Activated CD8-positive, alpha-beta memory T cell treated with anti-CD3 and anti-CD28 coated beads for 4 hours (primary cell): Measurements from ENCODE around the gene ADSS2.
"Not testable (repeated sequence)": the region's sequence is repeated elsewhere in the genome, so short reads cannot be mapped to it uniquely, and the experiment has no call there.

Source experiments
- DNase-seq, 2 donors: peaks; one replicate each; pipeline ENCODE4 v3.0.0-alpha.2; 2020; ENCODE audit warnings: low read depth in 2 of 2

The ADSS2 gene

DNA sequence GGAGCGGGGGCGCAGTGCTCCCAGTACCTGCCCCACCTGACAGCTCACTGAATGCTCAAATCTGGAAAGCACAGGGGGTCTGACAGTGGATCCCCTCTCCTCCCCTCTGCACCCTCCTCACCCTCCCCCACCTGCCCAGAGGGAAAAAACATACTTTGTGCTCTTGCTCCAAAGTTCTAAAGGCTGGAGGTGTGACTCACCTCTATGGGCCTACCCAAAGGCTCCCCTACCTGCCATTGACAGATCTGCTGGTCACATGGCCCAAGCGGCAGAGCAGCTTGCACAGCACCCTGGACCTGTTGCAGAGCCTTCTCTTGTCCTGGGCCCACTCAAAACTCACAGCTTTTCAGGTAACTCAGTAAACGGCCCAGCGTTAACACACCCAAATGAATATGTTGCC, 55.7 kb downstream of the ADSS2 start:
- DNase-seq, result no peak

DNA sequence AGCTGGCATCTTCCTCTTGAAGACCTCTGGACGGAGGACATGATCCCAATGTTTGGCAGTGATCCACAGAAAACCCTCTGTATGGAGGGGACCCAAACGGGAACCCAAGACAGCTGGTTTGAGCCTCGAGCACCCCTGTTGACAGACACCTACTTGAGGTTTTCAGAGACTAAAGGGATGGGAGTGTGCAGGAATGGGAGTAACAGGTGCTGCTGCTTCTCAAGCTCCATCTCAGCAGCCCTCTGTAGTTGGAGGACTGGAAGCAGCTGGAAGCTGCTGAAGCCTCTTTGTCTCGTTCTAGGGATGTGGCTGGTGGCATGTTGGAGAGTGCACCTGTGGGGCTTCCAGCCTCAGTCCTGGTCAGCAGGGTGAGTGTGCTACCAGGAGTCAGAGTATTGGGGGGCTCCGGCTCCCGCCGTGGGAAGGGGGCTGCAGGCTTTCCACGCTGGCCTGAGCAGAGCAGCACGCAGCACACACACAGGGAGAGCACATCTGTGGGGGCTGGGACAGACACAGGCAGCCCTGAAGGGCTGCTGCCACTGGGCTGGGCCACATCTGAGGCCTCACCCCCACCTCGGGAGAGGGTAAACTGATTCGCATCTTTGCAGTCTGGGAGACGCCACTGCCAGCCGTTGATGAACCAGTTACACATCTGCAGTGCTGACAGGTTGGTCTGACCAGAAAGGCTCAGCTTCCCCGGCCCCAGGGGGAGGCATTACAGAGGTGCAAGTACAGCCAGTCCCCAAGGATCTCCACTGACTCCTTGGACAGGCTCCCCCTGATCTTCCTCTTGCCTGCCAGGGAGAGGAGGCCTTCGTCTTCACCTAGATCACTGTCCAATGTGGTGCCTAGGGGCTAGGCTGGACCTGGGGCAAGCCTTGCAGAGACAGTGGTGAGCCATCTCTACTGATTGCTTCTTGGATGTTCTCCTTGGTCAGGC, 56.6 kb downstream of the ADSS2 start:
- DNase-seq, result no peak

- DNase-seq, result no peak
Observed at GRCh38 chr1:244394346-244394745, 57.4 kb downstream of the ADSS2 start.

DNA sequence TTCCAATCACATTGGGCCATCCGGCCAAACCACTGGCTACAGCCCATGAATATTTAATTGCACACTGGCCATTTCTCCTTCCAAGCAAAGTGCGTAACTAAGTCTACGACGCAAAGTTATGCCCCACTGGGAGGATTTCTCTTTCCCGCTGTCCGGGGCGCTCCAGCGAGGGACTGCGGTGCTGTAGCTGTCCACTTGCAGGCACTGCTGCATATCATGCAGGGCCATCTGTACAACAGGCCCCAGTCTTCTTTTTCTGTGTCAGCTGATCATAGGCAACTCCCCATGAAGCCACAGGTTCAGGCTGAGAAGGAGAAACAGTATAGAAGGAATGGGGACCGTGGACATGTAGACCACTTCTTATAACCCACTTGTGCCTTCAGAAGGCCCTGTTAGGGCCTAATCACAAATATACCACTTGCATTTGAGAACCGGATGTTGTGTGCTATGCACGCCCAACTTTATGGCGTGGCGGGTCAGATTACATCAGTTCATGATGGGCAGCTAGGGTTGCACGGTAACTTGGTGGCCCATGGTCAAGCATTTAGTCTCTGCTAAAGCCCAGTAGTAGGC, 58.0 kb downstream of the ADSS2 start:
- no peak for DNase-seq

- no peak for DNase-seq
Observed at GRCh38 chr1:244391761-244392160, 59.9 kb downstream of the ADSS2 start.

GRCh38 chr1:244388961-244389360, 62.7 kb downstream of the ADSS2 start:
- DNase-seq, result no peak

- DNase-seq, result no peak
Observed at GRCh38 chr1:244387415-244387814, 64.3 kb downstream of the ADSS2 start.

- no peak for DNase-seq
Observed at GRCh38 chr1:244386595-244386994, 65.1 kb downstream of the ADSS2 start.

DNA sequence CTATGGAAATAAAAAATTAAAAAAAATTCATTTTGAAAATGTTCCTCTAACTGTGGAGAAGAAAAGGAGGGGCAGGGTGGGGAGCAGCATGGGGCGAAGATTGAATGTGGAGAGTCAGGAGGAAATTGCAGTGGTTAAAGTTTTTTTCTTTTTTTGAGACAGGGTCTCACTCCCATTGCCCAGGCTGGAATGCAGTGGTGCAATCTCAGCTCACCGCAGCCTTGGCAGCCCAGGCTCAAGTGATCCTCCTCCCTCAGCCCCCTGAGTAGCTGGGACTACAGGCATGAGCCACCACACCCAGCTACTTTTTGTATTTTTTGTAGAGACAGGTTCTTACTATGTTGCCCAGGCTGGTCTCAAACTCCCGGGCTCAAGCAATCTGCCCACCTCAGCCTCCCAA, 67.6 kb downstream of the ADSS2 start:
- no peak for DNase-seq

- no peak for DNase-seq
Observed at GRCh38 chr1:244383278-244383884, 68.3 kb downstream of the ADSS2 start.

- no peak for DNase-seq
Observed at GRCh38 chr1:244381878-244382565, 69.7 kb downstream of the ADSS2 start.

- no peak for DNase-seq
Observed at GRCh38 chr1:244376126-244376525, 75.6 kb downstream of the ADSS2 start.

DNA sequence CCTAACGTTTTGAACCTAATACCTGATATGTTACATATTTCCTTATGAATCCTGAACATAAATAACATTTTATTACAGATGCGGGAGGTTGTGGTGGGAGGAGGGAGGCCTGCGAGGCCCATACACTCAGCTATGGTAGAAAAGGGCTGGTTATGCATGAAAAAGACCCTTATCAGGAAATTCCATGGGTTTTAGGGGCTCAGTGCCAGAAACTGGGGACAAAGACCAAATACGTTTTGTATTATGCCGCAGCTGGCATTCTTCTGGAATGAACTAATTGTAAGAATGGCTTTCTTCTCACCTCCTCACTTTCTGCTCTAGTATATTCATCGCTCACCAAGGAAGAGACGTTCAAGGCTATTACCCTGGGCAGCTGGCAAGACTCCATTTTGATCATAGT, 76.7 kb downstream of the ADSS2 start:
- no peak for DNase-seq

DNA sequence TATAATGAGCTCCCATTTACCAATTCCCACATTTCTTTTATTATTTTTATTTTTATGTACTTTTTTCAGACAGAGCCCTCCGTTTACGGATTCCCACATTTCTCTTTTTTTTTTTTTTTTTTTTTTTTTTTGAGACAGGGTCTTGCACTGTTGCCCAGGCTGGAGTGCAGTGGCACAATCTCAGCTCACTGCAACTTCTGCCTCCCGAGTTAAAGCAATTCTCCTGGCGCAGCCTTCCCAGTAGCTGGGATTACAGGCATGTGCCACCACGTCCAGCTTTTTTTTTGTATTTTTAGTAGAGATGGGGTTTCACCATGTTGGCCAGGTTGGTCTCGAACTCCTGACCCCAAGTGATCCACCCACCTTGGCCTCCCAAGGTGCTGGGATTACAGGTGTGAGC, 77.2 kb downstream of the ADSS2 start:
- not testable (repeated sequence) for DNase-seq

DNA sequence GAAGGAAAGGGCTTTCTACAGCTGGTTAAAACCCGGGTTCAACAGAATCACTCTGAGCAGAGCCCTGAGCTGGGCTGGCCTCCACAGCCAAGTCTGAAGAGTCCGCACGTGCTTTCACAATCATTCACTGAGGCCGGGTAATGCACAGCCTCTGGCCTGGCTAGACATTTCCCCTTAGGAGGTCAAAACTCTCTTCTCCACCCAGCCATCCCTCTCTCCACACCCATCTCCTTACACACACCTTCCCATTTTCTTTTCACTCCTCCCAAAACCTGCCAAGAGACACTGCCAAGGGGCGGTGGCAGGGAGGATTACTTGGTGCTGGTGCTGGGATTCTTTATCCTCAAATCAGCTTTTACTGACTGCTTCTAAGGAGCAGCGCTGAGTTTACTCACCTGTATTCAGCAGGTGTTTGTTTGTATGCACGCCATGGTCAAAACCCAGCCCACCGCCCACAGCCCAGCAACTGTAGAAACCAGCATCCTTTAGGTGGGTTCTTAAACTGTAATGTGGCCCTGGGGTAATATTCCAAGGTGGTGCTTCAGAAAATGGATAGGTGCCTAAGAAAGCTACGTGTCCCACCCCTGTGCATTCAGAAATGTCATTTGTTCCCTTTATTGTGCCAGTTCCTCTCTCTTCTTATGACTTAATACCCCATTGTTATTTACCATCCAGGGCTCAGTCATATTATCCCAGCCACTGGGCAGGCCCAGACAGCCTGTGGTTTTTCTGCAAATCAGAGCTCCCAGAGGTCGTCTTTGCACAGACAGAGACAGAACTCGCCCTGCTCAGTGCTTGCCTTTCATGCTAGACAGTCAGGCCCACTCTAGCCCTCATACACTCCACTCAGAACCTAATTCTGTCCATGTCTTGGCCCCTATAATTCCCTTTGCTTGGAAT, 80.2 kb downstream of the ADSS2 start:
- no peak for DNase-seq

DNA sequence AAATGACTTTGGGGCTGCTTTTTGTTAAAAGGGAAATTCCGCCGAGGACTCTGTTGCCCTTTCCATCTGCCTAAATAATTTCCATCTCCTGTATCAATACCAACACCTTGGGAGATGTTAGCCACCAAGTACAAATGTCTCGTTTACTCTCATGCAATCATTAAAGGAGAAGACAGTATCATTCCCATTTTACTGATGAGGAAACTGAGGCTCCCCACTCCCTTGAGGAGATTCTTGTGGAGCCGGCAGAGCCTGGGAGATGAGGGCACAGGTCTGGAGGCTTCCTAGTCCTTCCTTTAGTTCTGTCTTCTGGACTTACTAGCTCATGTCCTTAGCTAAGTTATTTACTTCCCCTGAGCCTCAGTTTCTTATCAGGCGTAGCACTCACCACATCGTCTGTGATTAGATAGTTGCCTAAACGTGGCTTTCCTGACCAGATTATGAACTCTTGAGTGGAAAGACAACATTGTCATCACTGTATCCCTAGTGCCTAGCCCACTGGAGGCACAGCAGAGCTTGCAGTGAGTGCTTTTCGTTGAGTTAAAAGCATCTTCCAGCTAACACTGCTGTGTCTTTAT, 81.6 kb downstream of the ADSS2 start:
- no peak for DNase-seq

DNA sequence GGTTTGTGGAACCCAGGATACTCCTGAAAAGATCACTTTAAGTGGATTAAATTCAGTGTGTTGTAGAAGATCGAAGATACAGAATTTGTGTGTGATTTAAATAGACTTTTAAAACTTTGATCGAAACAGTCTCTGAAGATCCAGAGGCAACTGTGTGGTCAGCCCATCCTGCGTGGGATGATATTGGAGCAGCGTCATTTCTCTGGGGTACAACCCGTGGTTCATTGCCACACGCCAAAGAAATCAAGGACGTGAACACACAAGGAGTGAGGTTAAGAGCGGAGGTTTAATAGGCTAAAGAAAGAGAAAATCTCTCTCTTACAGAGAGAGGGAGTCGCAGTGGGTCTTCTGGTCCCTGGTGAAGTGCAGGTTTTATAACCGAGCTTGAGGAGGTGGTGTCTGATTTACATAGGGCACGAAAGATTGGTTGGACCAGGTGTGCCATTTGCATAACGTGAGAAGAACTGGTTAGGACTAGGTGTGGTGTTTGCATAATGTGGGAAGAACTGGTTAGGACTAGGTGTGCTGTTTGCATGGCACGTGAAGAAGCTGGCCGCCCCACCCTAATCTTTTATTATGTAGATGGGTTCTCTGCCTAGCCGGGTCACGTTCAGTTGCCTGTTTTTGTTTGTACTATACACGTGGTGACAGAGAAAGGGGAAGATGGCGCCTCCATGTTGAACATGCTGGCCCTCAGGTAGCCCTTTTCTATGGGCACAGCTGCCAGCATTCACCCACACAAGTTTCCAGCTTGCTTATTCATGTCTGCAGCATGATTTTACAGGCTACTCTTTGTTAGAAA, 82.3 kb downstream of the ADSS2 start:
- DNase-seq, result no peak

GRCh38 chr1:244368279-244368678, 83.4 kb downstream of the ADSS2 start:
- no peak for DNase-seq

DNA sequence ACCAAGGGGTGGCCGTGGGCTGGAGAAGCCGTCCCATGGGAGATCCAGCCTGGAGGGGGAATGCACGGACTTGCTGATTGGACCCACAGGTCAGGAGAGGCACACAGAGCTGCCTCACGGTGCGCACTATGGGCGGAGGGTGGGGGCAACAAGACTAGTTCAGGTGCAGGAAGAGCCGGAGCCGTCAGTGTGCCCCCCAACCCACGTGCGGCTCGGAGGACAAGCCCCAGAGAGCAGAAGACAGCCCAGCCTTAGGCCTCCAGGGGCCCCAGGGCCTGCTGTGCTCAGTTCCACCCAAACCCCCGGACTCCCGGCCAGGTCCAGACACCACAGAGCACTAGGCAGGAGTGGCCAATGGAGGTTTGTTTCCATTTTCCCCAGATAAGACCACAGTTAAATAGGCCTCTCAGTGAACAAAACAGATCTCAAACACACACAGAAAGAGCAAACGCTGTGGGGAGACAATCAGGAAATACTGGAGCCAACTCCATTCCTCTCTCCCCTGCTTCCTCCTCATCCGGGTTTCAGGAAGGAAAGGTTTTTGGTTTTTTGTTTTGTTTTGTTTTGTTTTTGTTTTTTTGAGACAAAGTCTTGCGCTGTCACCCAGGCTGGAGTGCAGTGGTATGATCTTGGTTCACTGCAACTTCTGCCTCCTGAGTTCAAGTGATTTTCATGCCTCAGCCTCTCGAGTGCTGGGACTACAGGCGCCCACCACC, 84.2 kb downstream of the ADSS2 start:
- DNase-seq, result no peak
